ENCODE data around the gene UBA7. TPM values are rescaled to one million over a fixed set of nuclear protein-coding genes. Genes with fewer than 3 reads are reported as not detected.

Gene UBA7
- total RNA-seq, 5 donors from 2014 or later (not counting 1 experiment from before 2014, with no cell fraction given): 246 to 299 (median 293) TPM

- no peak overlapping the region for H3K4me3 ChIP-seq (ENCODE audit: control insufficient read depth in 1 of 2, extremely low read depth in 1 of 2, low read length in 1 of 2)
- H3K27me3 ChIP-seq (replicated peaks in 1 of 2; ENCODE audit: control insufficient read depth in 2 of 2, extremely low read depth in 1 of 2, insufficient read depth in 2 of 2, low read length in 1 of 2): no peaks in the 10 kb centered on the region
- WGBS (ENCODE audit: insufficient coverage): 100% methylated on average over 1 of the region's 2 CpGs
- peaks cover 43 to 52% (median 47%) of the 10 kb centered on the region in 3 donors for H3K4me1 Mint-ChIP-seq
- no peaks in the 10 kb centered on the region for H3K4me1 ChIP-seq (ENCODE audit: control insufficient read depth in 1 of 2, extremely low read depth in 1 of 2, insufficient read depth in 2 of 2, low read length in 2 of 2)
- H3K27ac Mint-ChIP-seq: no peak overlapping the region
- ATAC-seq (replicated peaks in 1 of 4): no peak
- no peak overlapping the region for H3K27ac ChIP-seq (ENCODE audit: low read length)
- ChIA-PET POLR2A (no interaction called here), CTCF (interaction anchor here in 1 of 2 donors (1.3 to 1.7 kb wide), 2 partner anchors 8 to 82 kb away, joined by 3 to 4 read pairs; no protein-coding TSS in a partner anchor)
- H3K4me3 Mint-ChIP-seq: no peak overlapping the region
- DNase-seq: no peak
- peaks cover 0 to 2% of the 10 kb centered on the region in 2 donors for H3K36me3 ChIP-seq (ENCODE audit: control insufficient read depth in 2 of 2, extremely low read depth in 1 of 2, insufficient read depth in 1 of 2, low read length in 1 of 2)
- H3K27me3 Mint-ChIP-seq: no peaks in the 10 kb centered on the region
- H3K9me3 Mint-ChIP-seq: no peaks in the 10 kb centered on the region
- no peaks in the 10 kb centered on the region for H3K9me3 ChIP-seq
- H3K36me3 Mint-ChIP-seq: peaks cover 7% of the 10 kb centered on the region
These were observed 56.6 kb downstream of the UBA7 start for GRCh38 chr3:49757197-49757596.

GRCh38 chr3:49756036-49756435 is 57.7 kb downstream of the UBA7 start:
- Histone ChIP-seq H3K9me3 (no peaks in the 10 kb centered on the region), H3K4me1 (ENCODE audit: control insufficient read depth in 1 of 2, extremely low read depth in 1 of 2, insufficient read depth in 2 of 2, low read length in 2 of 2) (no peaks in the 10 kb centered on the region), H3K4me3 (ENCODE audit: control insufficient read depth in 1 of 2, extremely low read depth in 1 of 2, low read length in 1 of 2) (no peak overlapping the region), H3K36me3 (ENCODE audit: control insufficient read depth in 2 of 2, extremely low read depth in 1 of 2, insufficient read depth in 1 of 2, low read length in 1 of 2) (peaks cover 0 to 2% of the 10 kb centered on the region in 2 donors), H3K27me3 (replicated peaks in 1 of 2; ENCODE audit: control insufficient read depth in 2 of 2, extremely low read depth in 1 of 2, insufficient read depth in 2 of 2, low read length in 1 of 2) (no peaks in the 10 kb centered on the region), H3K27ac (ENCODE audit: low read length) (no peak overlapping the region)
- ATAC-seq (replicated peaks in 1 of 4): no peak
- no peak for DNase-seq
- peaks cover 7% of the 10 kb centered on the region for H3K36me3 Mint-ChIP-seq
- peaks cover 43 to 52% (median 47%) of the 10 kb centered on the region in 3 donors for H3K4me1 Mint-ChIP-seq
- H3K27ac Mint-ChIP-seq: no peak overlapping the region
- no CpG with 5 or more reads among the region's 1 CpG for WGBS (ENCODE audit: insufficient coverage)
- ChIA-PET CTCF (no interaction called here), POLR2A (no interaction called here)
- H3K9me3 Mint-ChIP-seq: no peaks in the 10 kb centered on the region
- H3K27me3 Mint-ChIP-seq: no peaks in the 10 kb centered on the region
- H3K4me3 Mint-ChIP-seq: no peak overlapping the region

Other genes with a start within 250 kb of the UBA7 start
- gene APEH, start 139.6 kb downstream of the UBA7 start, total RNA-seq: 100 to 1,000 TPM in 4 of 5 donors, 10 to 100 TPM in 1; 82.8 to 162 (median 141) TPM
- 10 to 100 TPM in 4 of 5 donors, 1 to 10 TPM in 1; 9.9 to 16.1 (median 12.6) TPM for gene MST1, start 124.5 kb downstream of the UBA7 start, total RNA-seq
- gene RNF123, start 124.4 kb downstream of the UBA7 start, total RNA-seq: 10 to 100 TPM; 40.9 to 79.8 (median 72.8) TPM
- gene AMIGO3, start 94.3 kb downstream of the UBA7 start, total RNA-seq: 1 to 10 TPM in 1 of 5 donors, under 1 TPM in 2, not detected in 2; 0.20 to 1.4 (median 0.26) TPM
- 10 to 100 TPM; 34.5 to 54.5 (median 39.9) TPM for gene GMPPB, start 90.0 kb downstream of the UBA7 start, total RNA-seq
- gene IP6K1, start 27.4 kb downstream of the UBA7 start, total RNA-seq: 10 to 100 TPM; 31.6 to 62.2 (median 57.0) TPM
- under 1 TPM in 4 of 5 donors, not detected in 1; 0.35 to 0.68 (median 0.36) TPM for gene CDHR4, start 14.1 kb downstream of the UBA7 start, total RNA-seq
- 1 to 10 TPM in 4 of 5 donors, under 1 TPM in 1; 0.73 to 2.7 (median 1.8) TPM for gene INKA1, start 10.7 kb downstream of the UBA7 start, total RNA-seq
- 1 to 10 TPM; 4.0 to 5.7 (median 4.4) TPM for gene TRAIP, start 42.6 kb upstream of the UBA7 start, total RNA-seq
- gene CAMKV, start 56.0 kb upstream of the UBA7 start, total RNA-seq: under 1 TPM in 3 of 5 donors, not detected in 2; 0.18 to 0.35 (median 0.28) TPM
- gene MST1R, start 89.9 kb upstream of the UBA7 start, total RNA-seq: 1 to 10 TPM in 4 of 5 donors, under 1 TPM in 1; 0.59 to 1.6 (median 1.3) TPM
- gene MON1A, start 115.9 kb upstream of the UBA7 start, total RNA-seq: 10 to 100 TPM in 3 of 5 donors, 1 to 10 TPM in 2; 5.4 to 15.0 (median 11.7) TPM
- 100 to 1,000 TPM; 127 to 149 (median 140) TPM for gene RBM6, start 126.2 kb upstream of the UBA7 start, total RNA-seq

All from T-cell (primary cell).